ENCODE results near the gene CAMK2A.

The CAMK2A gene

GRCh38 chr5:150178262-150178661, 111.3 kb downstream of the CAMK2A start:
- TF ChIP-seq CTCF (IDR thresholded peaks at IDR 0.05; ENCODE audit: low read depth, low read length, missing control alignments), result no peak
- no peak for DNase-seq (ENCODE audit: low read depth)
- in situ Hi-C loops (cut with HindIII; ENCODE audit: low sequenced_read_pairs), result no loop called here

GRCh38 chr5:150177721-150178120, 111.9 kb downstream of the CAMK2A start:
- in situ Hi-C loops (cut with HindIII; ENCODE audit: low sequenced_read_pairs), result no loop called here
- no peak for TF ChIP-seq CTCF (IDR thresholded peaks at IDR 0.05; ENCODE audit: low read depth, low read length, missing control alignments)
- DNase-seq (ENCODE audit: low read depth), result no peak
- H3K4me3 ChIP-seq (ENCODE audit: low read depth, low read length), result no peak overlapping the region

More at GRCh38 chr5:150178262-150178661, 111.3 kb downstream of the CAMK2A start:
- no peak overlapping the region for H3K4me3 ChIP-seq (ENCODE audit: low read depth, low read length)

GRCh38 chr5:150176745-150177477, 112.7 kb downstream of the CAMK2A start:
- in situ Hi-C loops (cut with HindIII; ENCODE audit: low sequenced_read_pairs), result no loop called here
- no peak for DNase-seq (ENCODE audit: low read depth)

GRCh38 chr5:150175536-150175935, 114.0 kb downstream of the CAMK2A start:
- TF ChIP-seq CTCF (IDR thresholded peaks at IDR 0.05; ENCODE audit: low read depth, low read length, missing control alignments), result peak; percentile 63
- H3K4me3 ChIP-seq (ENCODE audit: low read depth, low read length), result no peak overlapping the region
- in situ Hi-C loops (cut with HindIII; ENCODE audit: low sequenced_read_pairs), result no loop called here
- DNase-seq (ENCODE audit: low read depth), result no peak

More at GRCh38 chr5:150176745-150177477, 112.7 kb downstream of the CAMK2A start:
- TF ChIP-seq CTCF (IDR thresholded peaks at IDR 0.05; ENCODE audit: low read depth, low read length, missing control alignments), result no peak
- H3K4me3 ChIP-seq (ENCODE audit: low read depth, low read length), result no peak overlapping the region

- TF ChIP-seq CTCF (IDR thresholded peaks at IDR 0.05; ENCODE audit: low read depth, low read length, missing control alignments), result no peak
- in situ Hi-C loops (cut with HindIII; ENCODE audit: low sequenced_read_pairs), result no loop called here
- no peak overlapping the region for H3K4me3 ChIP-seq (ENCODE audit: low read depth, low read length)
- DNase-seq (ENCODE audit: low read depth), result no peak
Measured at GRCh38 chr5:150175076-150175475, 114.5 kb downstream of the CAMK2A start.

GRCh38 chr5:150174285-150174684, 115.3 kb downstream of the CAMK2A start:
- H3K4me3 ChIP-seq (ENCODE audit: low read depth, low read length), result no peak overlapping the region
- no peak for DNase-seq (ENCODE audit: low read depth)
- in situ Hi-C loops (cut with HindIII; ENCODE audit: low sequenced_read_pairs), result loop anchor here (5.0 kb wide), 1 partner anchor 58 kb away; no protein-coding TSS in a partner anchor
- no peak for TF ChIP-seq CTCF (IDR thresholded peaks at IDR 0.05; ENCODE audit: low read depth, low read length, missing control alignments)

All from astrocyte of the cerebellum (primary cell).